ENCODE data around the gene BCKDK. TPM values are rescaled to one million over a fixed set of nuclear protein-coding genes. Genes with fewer than 3 reads are reported as not detected.
A peak's percentile ranks its signal among the peaks of the same experiment; 100 is the strongest.

The BCKDK gene
- total and polyA plus RNA-seq, 2 of the 8 experiments (the other 6 are each of a cell fraction or from before 2014, with no cell fraction given): 49.6 to 77.1 TPM

DNA sequence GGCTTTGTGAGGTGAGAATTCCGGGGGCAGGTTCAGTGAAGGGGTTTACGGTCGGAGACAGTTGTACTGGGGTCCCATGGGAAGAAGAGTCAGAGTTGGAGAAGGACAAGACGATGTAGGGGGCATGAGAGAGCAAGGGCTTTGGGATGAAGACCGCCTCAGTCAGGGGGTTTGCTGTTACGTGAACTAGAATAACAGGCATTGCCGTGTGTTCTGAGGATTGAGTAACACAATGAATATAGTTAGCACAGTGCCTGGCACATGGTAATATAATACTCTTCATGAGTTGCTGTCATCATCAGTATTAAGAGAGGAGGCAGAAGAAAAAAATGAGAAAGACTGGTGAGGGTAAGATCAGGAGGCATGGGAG, 33.4 kb upstream of the BCKDK start:
- Histone ChIP-seq H3K23ac (ENCODE audit: insufficient read length) (no peak overlapping the region), H3K4me2 (ENCODE audit: insufficient read depth in 1 of 2, low read depth in 2 of 2, low read length in 2 of 2) (peak overlapping the region; percentile 88 to 96), H2BK15ac (ENCODE audit: low read length) (no peak overlapping the region), H3K14ac (ENCODE audit: insufficient read length) (no peak overlapping the region), H3K79me1 (ENCODE audit: low read depth, low read length) (peaks cover 7% of the 10 kb centered on the region; the same call in 1 of the 2 replicates), H3K36me3 (ENCODE audit: control insufficient read depth in 2 of 4, insufficient read depth in 4 of 4, low read length in 3 of 4) (peaks cover 5 to 31% (median 23%) of the 10 kb centered on the region in 4 experiments; a peak in 7 of 8 replicates), H3K9me3 (ENCODE audit: insufficient read depth in 2 of 2, low read depth in 1 of 2, low read length in 1 of 2) (no peaks in the 10 kb centered on the region), H3K4ac (replicated peaks; ENCODE audit: insufficient read length, low read depth, low read length) (peak overlapping the region; percentile 39), H3K27me3 (replicated peaks in 1 of 4; ENCODE audit: control insufficient read depth in 3 of 4, extremely low read depth in 1 of 4, insufficient read depth in 3 of 4, low read length in 3 of 4) (no peaks in the 10 kb centered on the region), H4K5ac (ENCODE audit: insufficient read length, low read depth, low read length) (no peak overlapping the region), H3K9ac (replicated peaks in 1 of 4; ENCODE audit: extremely low read depth in 1 of 4, low read depth in 3 of 4, low read length in 3 of 4) (peak overlapping the region; percentile 12 to 92 (median 82)), H3K79me2 (ENCODE audit: control insufficient read depth in 1 of 2, insufficient read depth in 2 of 2, low read length in 2 of 2) (peaks cover 13 to 58% of the 10 kb centered on the region in 2 experiments), H2BK20ac (ENCODE audit: low read length) (no peak overlapping the region), H3K27ac (ENCODE audit: low read depth, low read length) (peak overlapping the region; percentile 82), H4K91ac (replicated peaks; ENCODE audit: insufficient read length, low read length) (no peak overlapping the region), H2AK5ac (ENCODE audit: low read depth, low read length) (no peak overlapping the region), H3K56ac (replicated peaks; ENCODE audit: insufficient read length, low read depth, low read length) (no peak overlapping the region), H2BK120ac (replicated peaks; ENCODE audit: low read depth, low read length) (no peak overlapping the region), H2BK5ac (ENCODE audit: low read depth, low read length) (no peak overlapping the region), H4K8ac (ENCODE audit: extremely low read depth, insufficient read depth, low read length) (no peak overlapping the region), H2AFZ (ENCODE audit: low read length) (no peak overlapping the region), H4K20me1 (replicated peaks in 1 of 2; ENCODE audit: control insufficient read depth in 1 of 2, insufficient read depth in 2 of 2, low read length in 2 of 2) (peaks cover 2 to 25% of the 10 kb centered on the region in 2 experiments), H3K4me3 (ENCODE audit: extremely low read depth in 1 of 4, insufficient read depth in 2 of 4, low read depth in 3 of 4, low read length in 4 of 4) (peak overlapping the region; percentile 89 to 98 (median 90)), H3K23me2 (ENCODE audit: low read depth, low read length) (peaks cover 7% of the 10 kb centered on the region; the same call in 1 of the 2 replicates), H3K4me1 (replicated peaks in 1 of 4; ENCODE audit: control insufficient read depth in 3 of 4, insufficient read depth in 4 of 4, low read length in 3 of 4) (peaks cover 0 to 1% (median 0%) of the 10 kb centered on the region in 4 experiments; a peak in 2 of 7 replicates), H2BK12ac (ENCODE audit: low read depth, low read length) (no peak overlapping the region), H3K18ac (ENCODE audit: extremely low read depth, low read length) (no peak overlapping the region)
- FAIRE-seq (no peak), DNase-seq (ENCODE audit: low read depth in 1 of 2, low spot score in 2 of 2) (no peak)
- WGBS, 2 experiments (ENCODE audit: extremely low coverage in 1 of 2, insufficient coverage in 1 of 2, insufficient read length in 1 of 2, insufficient replicate concordance in 2 of 2, low coverage in 1 of 2, low lambda C conversion rate in 2 of 2, missing lambda C conversion rate in 1 of 2): 4% methylated on average over 7 of the region's 7 CpGs; no CpG with 5 or more reads in 1 of the 2 experiments
- ChIA-PET CTCF (ENCODE audit: partially characterized antibody) (interaction anchor here (1.4 to 2.6 kb wide), 3 partner anchors 21 to 90 kb away, joined by 3 to 17 read pairs (median 7); partner anchors contain the start of gene HSD3B7), POLR2A (ENCODE audit: partially characterized antibody) (interaction anchor here (0.9 to 4.9 kb wide), 19 partner anchors 10 to 119 kb away, joined by 3 to 34 read pairs (median 4); partner anchors contain the start of genes FUS, HSD3B7, KAT8 and PRSS8)
- TF ChIP-seq SRF (IDR thresholded peaks at IDR 0.05; ENCODE audit: low read depth, low read length) (no peak), TAF1 (IDR thresholded peaks at IDR 0.05; ENCODE audit: low read depth, low read length) (no peak), SAP30 (IDR thresholded peaks at IDR 0.05; ENCODE audit: insufficient read depth, insufficient replicate concordance, low read length) (peak; percentile 44), HDAC2 (IDR thresholded peaks at IDR 0.05; ENCODE audit: borderline replicate concordance in 1 of 2, low read depth in 2 of 2, low read length in 2 of 2) (no peak), CHD2 (IDR thresholded peaks at IDR 0.05; ENCODE audit: low read length) (no peak), KDM4A (IDR thresholded peaks at IDR 0.05; ENCODE audit: low read depth, low read length, severe bottlenecking) (no peak), EGR1 (IDR thresholded peaks at IDR 0.05; ENCODE audit: borderline replicate concordance, low read depth, low read length) (no peak)
- TF ChIP-seq, protein P1, sequence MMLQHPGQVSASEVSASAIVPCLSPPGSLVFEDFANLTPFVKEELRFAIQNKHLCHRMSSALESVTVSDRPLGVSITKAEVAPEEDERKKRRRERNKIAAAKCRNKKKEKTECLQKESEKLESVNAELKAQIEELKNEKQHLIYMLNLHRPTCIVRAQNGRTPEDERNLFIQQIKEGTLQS (IDR thresholded peaks at IDR 0.05; ENCODE audit: insufficient read depth, low read depth, low read length): no peak
- TF ChIP-seq, protein P2, sequence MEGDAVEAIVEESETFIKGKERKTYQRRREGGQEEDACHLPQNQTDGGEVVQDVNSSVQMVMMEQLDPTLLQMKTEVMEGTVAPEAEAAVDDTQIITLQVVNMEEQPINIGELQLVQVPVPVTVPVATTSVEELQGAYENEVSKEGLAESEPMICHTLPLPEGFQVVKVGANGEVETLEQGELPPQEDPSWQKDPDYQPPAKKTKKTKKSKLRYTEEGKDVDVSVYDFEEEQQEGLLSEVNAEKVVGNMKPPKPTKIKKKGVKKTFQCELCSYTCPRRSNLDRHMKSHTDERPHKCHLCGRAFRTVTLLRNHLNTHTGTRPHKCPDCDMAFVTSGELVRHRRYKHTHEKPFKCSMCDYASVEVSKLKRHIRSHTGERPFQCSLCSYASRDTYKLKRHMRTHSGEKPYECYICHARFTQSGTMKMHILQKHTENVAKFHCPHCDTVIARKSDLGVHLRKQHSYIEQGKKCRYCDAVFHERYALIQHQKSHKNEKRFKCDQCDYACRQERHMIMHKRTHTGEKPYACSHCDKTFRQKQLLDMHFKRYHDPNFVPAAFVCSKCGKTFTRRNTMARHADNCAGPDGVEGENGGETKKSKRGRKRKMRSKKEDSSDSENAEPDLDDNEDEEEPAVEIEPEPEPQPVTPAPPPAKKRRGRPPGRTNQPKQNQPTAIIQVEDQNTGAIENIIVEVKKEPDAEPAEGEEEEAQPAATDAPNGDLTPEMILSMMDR (IDR thresholded peaks at IDR 0.05; ENCODE audit: control extremely low read depth in 1 of 3, insufficient read depth in 1 of 3, low read depth in 1 of 3, low read length in 3 of 3): peak in 1 of 3 experiments; percentile 20; a peak in 1 of 4 replicates
